ENCODE data around the gene HCFC1R1.

HCFC1R1 gene

GRCh38 chr16:3014971-3015370, 8.8 kb downstream of the HCFC1R1 start:
- H3K9ac ChIP-seq (ENCODE audit: low read length), result no peak overlapping the region
- peaks cover 52% of the 10 kb centered on the region for H3K4me1 ChIP-seq (ENCODE audit: control insufficient read depth, insufficient read depth, low read length)
- peaks cover 16% of the 10 kb centered on the region for H3K36me3 ChIP-seq (ENCODE audit: control insufficient read depth, insufficient read depth, low read length)
- H3K27me3 ChIP-seq (ENCODE audit: control insufficient read depth, insufficient read depth, low read length), result peaks cover 29% of the 10 kb centered on the region
- no peak overlapping the region for H3K27ac ChIP-seq (ENCODE audit: low read depth, low read length)
- no peak overlapping the region for H3K4me3 ChIP-seq (ENCODE audit: low read depth, low read length)
- no peaks in the 10 kb centered on the region for H3K9me3 ChIP-seq (ENCODE audit: control insufficient read depth, insufficient read depth, low read depth, low read length)

- peaks cover 16% of the 10 kb centered on the region for H3K36me3 ChIP-seq (ENCODE audit: control insufficient read depth, insufficient read depth, low read length)
- H3K4me3 ChIP-seq (ENCODE audit: low read depth, low read length), result 0 out of 2 replicates have a peak overlapping the region, but pooled peaks have one; percentile 51
- H3K4me1 ChIP-seq (ENCODE audit: control insufficient read depth, insufficient read depth, low read length), result peaks cover 57% of the 10 kb centered on the region
- H3K27ac ChIP-seq (ENCODE audit: low read depth, low read length), result no peak overlapping the region
- no peaks in the 10 kb centered on the region for H3K9me3 ChIP-seq (ENCODE audit: control insufficient read depth, insufficient read depth, low read depth, low read length)
- H3K27me3 ChIP-seq (ENCODE audit: control insufficient read depth, insufficient read depth, low read length), result peaks cover 29% of the 10 kb centered on the region
- H3K9ac ChIP-seq (ENCODE audit: low read length), result no peak overlapping the region
Measured at GRCh38 chr16:3013998-3014690, 9.6 kb downstream of the HCFC1R1 start.

- Histone ChIP-seq H3K27ac (ENCODE audit: low read depth, low read length) (no peak overlapping the region), H3K4me3 (ENCODE audit: low read depth, low read length) (peak overlapping the region; percentile 51), H3K36me3 (ENCODE audit: control insufficient read depth, insufficient read depth, low read length) (peaks cover 16% of the 10 kb centered on the region), H3K27me3 (ENCODE audit: control insufficient read depth, insufficient read depth, low read length) (peaks cover 29% of the 10 kb centered on the region), H3K9me3 (ENCODE audit: control insufficient read depth, insufficient read depth, low read depth, low read length) (no peaks in the 10 kb centered on the region), H3K4me1 (ENCODE audit: control insufficient read depth, insufficient read depth, low read length) (peaks cover 62% of the 10 kb centered on the region), H3K9ac (ENCODE audit: low read length) (peak overlapping the region; percentile 53)
Measured at GRCh38 chr16:3013491-3013951, 10.2 kb downstream of the HCFC1R1 start.

- Histone ChIP-seq H3K9me3 (ENCODE audit: control insufficient read depth, insufficient read depth, low read depth, low read length) (no peaks in the 10 kb centered on the region), H3K36me3 (ENCODE audit: control insufficient read depth, insufficient read depth, low read length) (peaks cover 16% of the 10 kb centered on the region), H3K27me3 (ENCODE audit: control insufficient read depth, insufficient read depth, low read length) (peaks cover 29% of the 10 kb centered on the region), H3K27ac (ENCODE audit: low read depth, low read length) (no peak within 1 kb of the TSS), H3K4me3 (ENCODE audit: low read depth, low read length) (peak within 1 kb of the TSS; percentile 51), H3K4me1 (ENCODE audit: control insufficient read depth, insufficient read depth, low read length) (peaks cover 62% of the 10 kb centered on the region), H3K9ac (ENCODE audit: low read length) (peak within 1 kb of the TSS; percentile 53)
Measured at GRCh38 chr16:3012828-3013420, 10.8 kb downstream of the HCFC1R1 start, which contains the start of gene CLDN9. Gene CLDN9 (plus strand): TSS chr16:3012923. CDS start chr16:3013363, 440 bp downstream.

- Histone ChIP-seq H3K27ac (ENCODE audit: low read depth, low read length) (no peak overlapping the region), H3K27me3 (ENCODE audit: control insufficient read depth, insufficient read depth, low read length) (peaks cover 29% of the 10 kb centered on the region), H3K9ac (ENCODE audit: low read length) (peak overlapping the region; percentile 1), H3K9me3 (ENCODE audit: control insufficient read depth, insufficient read depth, low read depth, low read length) (no peaks in the 10 kb centered on the region), H3K36me3 (ENCODE audit: control insufficient read depth, insufficient read depth, low read length) (peaks cover 16% of the 10 kb centered on the region), H3K4me1 (ENCODE audit: control insufficient read depth, insufficient read depth, low read length) (peaks cover 69% of the 10 kb centered on the region), H3K4me3 (ENCODE audit: low read depth, low read length) (peak overlapping the region; percentile 51)
Measured at GRCh38 chr16:3012246-3012645, 11.5 kb downstream of the HCFC1R1 start.

- Histone ChIP-seq H3K4me3 (ENCODE audit: low read depth, low read length) (no peak overlapping the region; the same call in 1 of the 2 replicates), H3K27me3 (ENCODE audit: control insufficient read depth, insufficient read depth, low read length) (peaks cover 38% of the 10 kb centered on the region), H3K9ac (ENCODE audit: low read length) (no peak overlapping the region), H3K9me3 (ENCODE audit: control insufficient read depth, insufficient read depth, low read depth, low read length) (no peaks in the 10 kb centered on the region), H3K4me1 (ENCODE audit: control insufficient read depth, insufficient read depth, low read length) (peaks cover 77% of the 10 kb centered on the region), H3K36me3 (ENCODE audit: control insufficient read depth, insufficient read depth, low read length) (peaks cover 8% of the 10 kb centered on the region), H3K27ac (ENCODE audit: low read depth, low read length) (0 out of 2 replicates have a peak overlapping the region, but pooled peaks have one; percentile 95)
Measured at GRCh38 chr16:3010510-3010909, 13.2 kb downstream of the HCFC1R1 start.

- Histone ChIP-seq H3K27me3 (ENCODE audit: control insufficient read depth, insufficient read depth, low read length) (peaks cover 41% of the 10 kb centered on the region), H3K4me1 (ENCODE audit: control insufficient read depth, insufficient read depth, low read length) (peaks cover 76% of the 10 kb centered on the region)
Measured at GRCh38 chr16:3009568-3010390, 14.0 kb downstream of the HCFC1R1 start.

GRCh38 chr16:3008690-3009037, 15.1 kb downstream of the HCFC1R1 start:
- Histone ChIP-seq H3K27me3 (ENCODE audit: control insufficient read depth, insufficient read depth, low read length) (peaks cover 35% of the 10 kb centered on the region), H3K4me3 (ENCODE audit: low read depth, low read length) (peak overlapping the region; percentile 41), H3K4me1 (ENCODE audit: control insufficient read depth, insufficient read depth, low read length) (peaks cover 67% of the 10 kb centered on the region), H3K9ac (ENCODE audit: low read length) (peak overlapping the region; percentile 95), H3K9me3 (ENCODE audit: control insufficient read depth, insufficient read depth, low read depth, low read length) (no peaks in the 10 kb centered on the region), H3K27ac (ENCODE audit: low read depth, low read length) (peak overlapping the region; percentile 95), H3K36me3 (ENCODE audit: control insufficient read depth, insufficient read depth, low read length) (no peaks in the 10 kb centered on the region)

More at GRCh38 chr16:3009568-3010390, 14.0 kb downstream of the HCFC1R1 start:
- Histone ChIP-seq H3K9ac (ENCODE audit: low read length) (peak overlapping the region; percentile 95), H3K27ac (ENCODE audit: low read depth, low read length) (peak overlapping the region; percentile 95), H3K36me3 (ENCODE audit: control insufficient read depth, insufficient read depth, low read length) (peaks cover 1% of the 10 kb centered on the region), H3K9me3 (ENCODE audit: control insufficient read depth, insufficient read depth, low read depth, low read length) (no peaks in the 10 kb centered on the region), H3K4me3 (ENCODE audit: low read depth, low read length) (peak overlapping the region; percentile 50)

- Histone ChIP-seq H3K4me3 (ENCODE audit: low read depth, low read length) (peak overlapping the region; percentile 53), H3K9me3 (ENCODE audit: control insufficient read depth, insufficient read depth, low read depth, low read length) (no peaks in the 10 kb centered on the region), H3K4me1 (ENCODE audit: control insufficient read depth, insufficient read depth, low read length) (peaks cover 62% of the 10 kb centered on the region), H3K36me3 (ENCODE audit: control insufficient read depth, insufficient read depth, low read length) (no peaks in the 10 kb centered on the region), H3K27me3 (ENCODE audit: control insufficient read depth, insufficient read depth, low read length) (peaks cover 30% of the 10 kb centered on the region), H3K9ac (ENCODE audit: low read length) (peak overlapping the region; percentile 95), H3K27ac (ENCODE audit: low read depth, low read length) (peak overlapping the region; percentile 95)
Measured at GRCh38 chr16:3007957-3008689, 15.6 kb downstream of the HCFC1R1 start.

All from HUES6 (cell line).